Right renal pelvis (tissue), 4 donors: ENCODE results near the gene GANC. TPM values are rescaled to one million over a fixed set of nuclear protein-coding genes. Genes with fewer than 3 reads are reported as not detected.
"Not testable (repeated sequence)": the region's sequence is repeated elsewhere in the genome, so short reads cannot be mapped to it uniquely, and the experiment has no call there.

Experiments
- DNase-seq, 4 donors: peaks; one replicate each; pipeline ENCODE4 v3.0.0-alpha.2; 2013; ENCODE audit warnings: low read depth in 4 of 4, low spot score in 3 of 4, missing footprints in 1 of 4
- polyA plus RNA-seq, 4 donors: library from polyadenylated mRNA; unstranded; fragments of 120-200 nt; gene quantifications; one replicate each; pipeline ENCODE4 v1.2.1, GENCODE V29; 2013; ENCODE audit not compliant: insufficient read length in 4 of 4

The GANC gene, protein sequence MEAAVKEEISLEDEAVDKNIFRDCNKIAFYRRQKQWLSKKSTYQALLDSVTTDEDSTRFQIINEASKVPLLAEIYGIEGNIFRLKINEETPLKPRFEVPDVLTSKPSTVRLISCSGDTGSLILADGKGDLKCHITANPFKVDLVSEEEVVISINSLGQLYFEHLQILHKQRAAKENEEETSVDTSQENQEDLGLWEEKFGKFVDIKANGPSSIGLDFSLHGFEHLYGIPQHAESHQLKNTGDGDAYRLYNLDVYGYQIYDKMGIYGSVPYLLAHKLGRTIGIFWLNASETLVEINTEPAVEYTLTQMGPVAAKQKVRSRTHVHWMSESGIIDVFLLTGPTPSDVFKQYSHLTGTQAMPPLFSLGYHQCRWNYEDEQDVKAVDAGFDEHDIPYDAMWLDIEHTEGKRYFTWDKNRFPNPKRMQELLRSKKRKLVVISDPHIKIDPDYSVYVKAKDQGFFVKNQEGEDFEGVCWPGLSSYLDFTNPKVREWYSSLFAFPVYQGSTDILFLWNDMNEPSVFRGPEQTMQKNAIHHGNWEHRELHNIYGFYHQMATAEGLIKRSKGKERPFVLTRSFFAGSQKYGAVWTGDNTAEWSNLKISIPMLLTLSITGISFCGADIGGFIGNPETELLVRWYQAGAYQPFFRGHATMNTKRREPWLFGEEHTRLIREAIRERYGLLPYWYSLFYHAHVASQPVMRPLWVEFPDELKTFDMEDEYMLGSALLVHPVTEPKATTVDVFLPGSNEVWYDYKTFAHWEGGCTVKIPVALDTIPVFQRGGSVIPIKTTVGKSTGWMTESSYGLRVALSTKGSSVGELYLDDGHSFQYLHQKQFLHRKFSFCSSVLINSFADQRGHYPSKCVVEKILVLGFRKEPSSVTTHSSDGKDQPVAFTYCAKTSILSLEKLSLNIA (N-terminal part only)
- polyA plus RNA-seq, result 10 to 100 TPM; 23.6 to 33.9 (median 27.3) TPM

DNA sequence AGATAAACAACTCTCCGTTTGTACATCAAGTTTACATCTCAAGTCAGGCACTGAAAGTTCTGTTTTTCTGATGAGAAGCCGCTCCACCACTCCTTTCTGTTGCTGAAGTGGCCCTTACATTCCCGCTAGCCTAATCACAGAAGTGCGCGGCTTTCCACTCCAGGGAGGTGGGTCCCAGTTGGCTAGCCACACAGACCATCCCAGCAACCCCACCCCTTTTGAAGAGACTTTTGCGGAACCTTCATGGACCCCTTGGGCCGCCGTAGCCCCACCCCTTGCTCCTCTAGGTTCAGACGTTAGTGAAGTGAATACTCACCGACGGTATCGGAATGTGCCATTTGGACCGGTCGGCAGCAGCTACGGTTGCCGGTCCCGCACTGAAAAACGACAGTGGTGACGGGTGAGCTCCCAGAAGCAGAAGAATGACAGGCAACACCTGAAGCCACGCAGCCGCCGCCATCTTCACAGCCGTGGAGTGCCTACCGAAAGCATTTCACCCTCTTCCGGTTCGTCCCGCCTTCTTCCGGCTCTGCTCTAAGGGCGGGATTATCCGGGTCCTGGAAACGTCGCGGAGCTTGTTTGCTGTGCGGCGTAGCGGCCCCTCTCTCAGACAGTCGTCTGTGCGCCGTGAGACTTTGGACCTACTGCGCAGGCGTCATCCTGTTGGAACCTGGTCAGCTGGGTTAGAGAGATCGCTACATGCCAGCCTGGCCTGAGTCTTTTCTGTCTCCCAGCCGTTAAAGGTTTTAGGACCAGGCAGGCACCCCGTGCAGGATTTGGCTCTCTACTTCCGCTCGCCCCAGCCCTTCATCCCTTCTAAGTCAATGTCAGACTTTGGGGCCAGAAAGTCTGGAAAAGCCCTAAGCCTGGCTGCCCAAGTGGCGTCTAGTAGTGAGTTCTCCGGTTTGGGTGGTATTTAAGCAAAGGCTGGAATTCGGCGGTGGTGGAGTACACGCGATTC lies at the start of gene GANC, which contains the start of gene TMEM87A:
GANC (plus strand) TSS at position 263 of the 961 bp plus-strand sequence. CDS start 1,281 bp downstream, outside the sequence.
TMEM87A (minus strand) TSS at position 495 of the 961 bp plus-strand sequence; CDS start at position 460, 35 bp downstream.
- peak; percentile 97 to 99 (median 98) for DNase-seq

DNA sequence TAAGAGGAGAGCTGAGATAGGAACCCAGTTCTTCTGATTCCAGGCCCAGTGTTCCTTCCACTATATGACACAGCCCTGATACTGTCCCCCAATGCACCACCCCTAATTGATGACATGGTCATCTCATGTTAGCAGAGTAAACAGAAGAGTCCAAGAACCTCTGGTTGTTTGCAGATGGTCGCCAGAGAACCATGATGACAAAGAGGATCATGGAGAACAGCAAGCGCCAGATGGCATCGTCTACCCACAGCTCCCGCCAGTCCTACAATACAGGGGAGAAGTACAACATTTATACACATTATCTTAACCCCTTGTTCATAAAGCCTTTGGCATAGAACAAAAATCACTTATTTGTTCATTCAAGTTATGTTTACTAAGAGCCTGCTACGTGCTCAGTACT lies 46.4 kb upstream of the GANC start:
- DNase-seq, result no peak

DNA sequence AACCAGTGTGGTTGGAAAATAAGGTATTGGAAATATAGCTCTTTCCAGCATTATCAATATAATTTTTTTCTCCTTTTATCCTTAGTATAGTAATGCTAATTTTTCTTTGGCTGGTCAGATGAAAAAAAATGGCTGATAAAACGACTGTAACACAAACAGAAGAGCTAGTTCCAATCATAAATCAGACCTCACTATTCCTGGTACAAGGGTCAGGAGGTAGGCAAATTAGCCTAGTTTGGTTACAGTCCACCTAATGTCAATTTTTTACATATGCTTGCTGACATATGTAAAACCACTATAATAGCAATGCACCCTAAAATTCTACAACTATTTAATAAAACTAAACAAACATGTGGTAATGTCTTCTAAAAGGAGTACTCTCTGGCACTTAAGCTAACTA lies 45.0 kb upstream of the GANC start:
- no peak for DNase-seq

DNA sequence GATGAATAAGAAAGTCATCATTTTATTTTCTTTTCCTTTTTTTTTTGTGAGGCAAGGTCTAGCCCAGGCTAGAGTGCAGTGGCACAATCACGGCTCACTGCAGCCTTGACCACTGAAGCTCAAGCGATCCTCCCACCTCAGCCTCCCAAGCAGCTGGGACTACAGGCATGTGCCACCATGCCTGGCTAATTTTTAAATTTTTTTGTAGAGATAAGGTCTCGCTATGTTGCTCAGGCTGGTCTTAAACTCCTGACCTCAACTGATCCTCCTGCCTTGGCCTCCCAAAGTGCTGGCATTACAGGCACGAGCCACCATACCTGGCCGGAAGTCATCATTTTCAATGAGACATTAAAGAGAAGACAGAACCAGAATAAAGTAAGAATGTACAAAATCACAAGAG lies 44.0 kb upstream of the GANC start:
- not testable (repeated sequence) for DNase-seq

DNA sequence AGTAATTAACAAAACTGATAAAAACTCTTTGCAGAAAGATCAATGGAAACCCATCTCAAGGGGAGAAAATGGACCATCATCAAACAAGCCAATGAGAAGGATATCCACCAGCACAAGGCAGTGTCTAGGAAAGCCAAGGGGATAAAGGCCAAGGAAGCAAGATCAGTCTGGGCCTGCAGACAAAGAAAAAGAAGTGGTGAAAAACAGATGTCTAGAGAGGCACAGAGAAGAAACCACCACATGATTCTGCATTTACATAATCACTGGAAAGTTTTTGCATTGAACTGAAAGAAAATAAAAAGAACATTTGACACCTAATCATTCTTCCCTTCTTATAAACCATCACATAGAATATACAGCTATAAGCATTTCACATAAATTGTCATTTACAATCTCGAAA lies 41.9 kb upstream of the GANC start:
- DNase-seq, result no peak

DNA sequence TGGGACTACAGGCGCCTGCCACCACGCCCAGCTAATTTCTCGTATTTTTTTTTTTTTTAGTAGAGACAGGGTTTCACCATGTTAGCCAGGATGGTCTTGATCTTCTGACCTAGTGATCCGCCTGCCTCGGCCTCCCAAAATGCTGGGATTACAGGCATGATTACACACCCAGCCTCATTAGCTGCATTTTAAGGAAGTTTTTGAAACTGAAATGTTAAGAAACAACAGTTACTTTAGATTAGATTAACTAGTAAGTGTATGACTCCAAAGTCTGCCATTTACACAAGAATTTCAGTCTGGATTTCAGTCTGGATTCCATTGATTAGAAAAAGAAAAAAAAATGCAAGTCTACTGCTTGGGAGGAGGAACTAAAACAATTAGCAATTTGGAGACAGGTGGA lies 40.4 kb upstream of the GANC start:
- no peak for DNase-seq

DNA sequence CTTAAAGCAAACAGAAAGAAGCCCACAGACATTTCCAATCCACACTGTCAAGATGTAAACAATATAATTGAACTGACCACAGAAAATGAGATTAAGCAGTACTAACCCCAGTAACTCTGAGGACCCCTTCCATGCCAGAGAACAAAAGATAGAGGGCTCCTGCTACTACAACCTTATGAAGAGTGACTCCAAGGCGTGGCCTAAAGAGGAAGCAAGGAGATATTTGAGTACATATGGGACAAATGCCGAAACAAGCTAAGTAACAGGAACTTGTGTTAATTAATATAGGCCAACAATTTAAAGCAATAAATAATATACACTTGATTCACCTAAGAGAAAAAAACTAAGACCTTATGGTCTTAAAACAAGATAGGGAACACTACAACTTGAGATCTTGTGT lies 39.9 kb upstream of the GANC start:
- no peak for DNase-seq

DNA sequence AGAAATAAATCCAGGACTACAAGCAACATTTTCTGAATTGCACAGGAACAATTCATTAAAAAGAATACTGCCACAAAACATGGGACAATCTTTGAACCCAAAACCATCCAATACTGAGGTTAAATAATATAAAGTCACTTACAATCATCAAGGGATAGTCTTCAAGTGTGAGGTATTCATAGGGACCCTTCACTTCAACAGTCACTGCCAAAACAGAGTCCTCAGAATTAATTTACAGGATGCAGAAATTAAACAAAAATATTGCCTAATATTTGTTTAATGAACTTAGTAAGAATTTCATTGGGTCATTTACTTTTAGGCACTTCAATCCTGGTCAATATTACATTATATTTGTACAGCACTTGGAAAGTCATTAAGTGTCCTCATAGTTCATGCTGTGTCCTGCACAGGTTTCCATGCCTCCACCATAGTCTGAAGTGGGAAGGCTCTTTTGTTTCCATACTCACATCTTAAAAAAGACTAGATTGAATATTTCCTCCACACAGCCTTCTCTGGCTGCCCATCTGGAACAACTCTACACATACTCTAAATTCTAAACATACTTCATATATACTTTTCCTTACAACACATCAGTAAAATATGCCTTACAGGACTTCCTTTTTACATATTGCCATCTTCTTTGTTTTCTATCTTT lies 33.3 kb upstream of the GANC start:
- DNase-seq, result no peak

DNA sequence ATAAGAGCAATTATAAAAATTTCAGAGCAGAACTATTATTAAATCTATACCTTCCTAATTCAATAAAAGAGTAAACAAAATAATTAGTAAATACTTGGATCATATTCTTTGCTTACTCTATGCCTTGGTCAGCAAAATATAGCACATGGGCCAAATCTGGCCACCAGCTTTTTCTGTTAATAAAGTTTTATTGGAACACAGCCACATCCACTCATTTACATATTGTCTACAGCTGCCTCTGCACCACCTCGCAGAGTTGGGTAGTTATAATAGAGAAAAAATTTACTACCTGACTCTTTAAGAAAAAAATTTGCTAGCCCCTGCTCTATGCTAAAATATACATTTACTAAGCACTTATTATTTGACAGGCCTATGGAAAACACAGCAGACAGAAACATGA lies 32.2 kb upstream of the GANC start:
- no peak for DNase-seq

DNA sequence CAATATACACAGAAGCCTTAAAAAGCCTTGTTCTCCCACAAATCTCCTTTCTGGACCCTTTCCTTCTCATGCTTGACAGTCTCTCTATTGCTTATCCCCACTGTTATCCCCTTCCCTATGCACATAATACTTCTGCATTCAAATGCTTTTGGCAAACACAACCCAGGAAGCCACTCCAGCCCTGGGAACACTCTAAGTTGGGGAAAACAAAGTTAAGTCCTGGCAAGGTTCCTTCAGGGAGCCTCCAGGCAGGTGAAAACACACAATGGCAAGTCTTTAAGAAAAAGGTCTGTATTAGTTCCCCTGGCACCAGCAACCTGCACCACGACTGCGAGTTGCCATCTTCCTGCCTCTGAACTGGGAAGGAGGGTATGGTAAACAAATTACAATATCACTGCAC lies 19.7 kb upstream of the GANC start:
- no peak for DNase-seq

DNA sequence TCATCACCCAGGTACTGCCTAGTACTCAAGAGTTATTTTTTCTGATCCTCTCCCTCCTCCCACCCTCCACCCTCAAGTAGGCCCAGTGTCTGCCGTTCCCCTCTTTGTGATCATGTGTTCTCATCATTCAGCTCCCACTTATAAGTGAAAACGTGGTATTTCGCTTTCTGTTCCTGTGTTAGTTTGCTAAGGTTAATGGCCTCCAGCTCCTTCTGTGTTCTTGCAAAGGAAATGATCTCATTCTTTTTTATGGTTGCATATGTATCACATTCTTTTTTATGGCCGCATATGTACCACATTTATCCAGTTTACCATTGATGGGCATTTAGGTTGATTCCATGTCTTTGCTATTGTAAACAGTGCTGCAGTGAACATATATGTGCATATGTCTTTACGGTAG lies 8.2 kb upstream of the GANC start:
- DNase-seq, result no peak

DNA sequence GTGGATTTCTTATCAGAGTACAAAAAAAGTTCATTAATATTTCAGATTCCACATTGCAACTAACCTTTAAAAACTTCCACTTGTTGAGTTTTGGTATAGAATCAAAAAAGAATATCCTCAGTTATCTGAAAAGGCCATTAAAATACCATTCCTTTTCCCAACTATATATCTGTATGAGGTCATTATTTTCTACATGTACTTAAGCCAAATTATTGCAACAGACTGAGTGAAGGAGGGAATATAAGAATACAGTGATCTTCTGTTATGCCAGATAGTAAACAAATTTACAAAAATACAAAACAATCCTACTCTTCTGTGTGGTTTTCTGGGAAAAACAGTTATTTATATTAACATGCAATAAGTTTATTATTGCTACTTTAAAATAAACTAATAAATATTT lies 5.7 kb upstream of the GANC start:
- no peak for DNase-seq

DNA sequence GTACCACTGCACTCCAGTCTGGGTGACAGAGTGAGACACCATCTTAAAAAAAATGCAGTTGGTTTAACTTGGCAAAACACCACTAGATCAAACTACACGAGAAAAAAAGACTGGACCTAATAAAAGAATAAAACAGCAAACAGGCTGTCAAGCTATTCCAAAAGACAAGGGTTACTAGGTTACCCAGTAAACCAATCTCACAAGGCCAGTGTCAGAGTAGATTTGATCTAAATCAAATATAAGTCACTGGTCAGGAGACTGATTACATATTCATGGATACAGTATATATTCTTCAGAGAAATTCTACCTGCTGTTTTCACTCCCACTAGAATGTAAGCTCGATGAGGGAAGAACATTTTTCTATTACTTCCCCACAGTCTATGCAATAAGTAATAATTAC lies 2.5 kb upstream of the GANC start:
- DNase-seq, result no peak

DNA sequence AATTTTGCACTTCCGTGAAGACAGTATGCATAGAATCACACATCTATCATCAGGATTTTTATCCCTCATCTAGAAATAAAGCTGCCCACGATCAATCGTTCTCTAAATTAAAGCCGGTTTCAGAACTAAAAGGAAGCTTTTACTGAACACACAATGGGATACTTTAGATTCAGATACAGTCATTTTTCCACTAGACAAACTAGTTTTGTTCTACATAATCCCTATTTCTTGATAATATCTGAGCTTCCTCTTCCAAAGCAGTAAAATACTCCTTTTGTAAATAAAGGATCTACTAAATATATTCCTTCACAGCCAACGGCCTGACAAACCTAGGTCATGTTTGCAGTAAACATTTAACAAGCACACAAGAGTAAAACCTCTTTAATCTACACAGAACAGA lies 2.0 kb upstream of the GANC start:
- DNase-seq, result no peak

DNA sequence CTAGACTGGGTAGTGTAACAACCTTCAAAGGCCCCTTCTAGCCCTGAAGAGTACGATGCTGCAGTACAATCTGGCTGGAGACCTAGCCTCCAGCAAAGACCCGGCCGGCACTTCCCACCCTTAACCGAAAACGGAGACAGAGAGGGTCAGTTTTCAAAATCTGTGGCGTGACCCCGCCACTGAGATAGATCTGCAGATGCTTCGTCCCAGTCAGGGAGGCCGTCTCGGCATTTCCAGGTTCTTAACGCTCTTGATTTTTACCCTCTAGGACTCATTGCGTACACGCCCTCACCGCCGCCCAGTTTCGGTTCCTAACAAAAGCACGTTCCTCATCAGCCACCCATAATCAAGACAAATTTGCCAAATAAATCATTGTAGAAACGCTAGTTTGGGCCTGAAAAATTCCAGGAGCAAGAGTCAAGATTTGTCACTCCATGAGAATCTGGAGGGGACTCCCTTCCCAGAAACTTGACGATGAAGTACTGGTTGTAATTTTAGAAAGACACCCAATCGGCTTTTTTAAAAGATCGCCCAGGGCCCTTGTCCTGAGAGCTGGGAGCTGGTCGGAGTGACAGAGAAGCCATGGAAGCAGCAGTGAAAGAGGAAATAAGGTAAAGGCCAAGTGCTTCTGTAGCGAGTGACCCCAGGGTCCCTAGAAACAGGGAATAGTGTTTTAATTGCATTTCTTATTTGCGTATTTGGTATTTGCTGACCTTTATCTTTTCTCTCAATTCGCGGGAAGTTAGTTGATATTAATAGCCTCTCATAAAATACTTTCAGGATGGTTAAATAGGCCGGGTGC lies 1.1 kb downstream of the GANC start:
- peak in 3 of 4 donors; percentile 36 to 61 (median 39) for DNase-seq

DNA sequence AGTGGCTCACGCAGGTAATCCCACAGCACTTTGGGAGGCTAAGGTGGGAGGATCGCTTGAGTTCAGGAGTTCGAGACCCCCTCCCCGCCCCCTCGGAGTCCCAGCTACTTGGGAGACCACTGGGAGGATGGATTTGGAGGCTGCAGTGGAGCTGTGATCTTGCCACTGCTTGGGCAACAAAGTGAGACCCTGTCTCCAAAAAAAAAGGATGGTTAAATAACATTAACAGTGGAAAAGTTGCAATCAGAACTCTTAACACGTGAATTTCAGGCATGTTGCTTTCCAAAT lies 1.6 kb downstream of the GANC start:
- DNase-seq, result no peak

DNA sequence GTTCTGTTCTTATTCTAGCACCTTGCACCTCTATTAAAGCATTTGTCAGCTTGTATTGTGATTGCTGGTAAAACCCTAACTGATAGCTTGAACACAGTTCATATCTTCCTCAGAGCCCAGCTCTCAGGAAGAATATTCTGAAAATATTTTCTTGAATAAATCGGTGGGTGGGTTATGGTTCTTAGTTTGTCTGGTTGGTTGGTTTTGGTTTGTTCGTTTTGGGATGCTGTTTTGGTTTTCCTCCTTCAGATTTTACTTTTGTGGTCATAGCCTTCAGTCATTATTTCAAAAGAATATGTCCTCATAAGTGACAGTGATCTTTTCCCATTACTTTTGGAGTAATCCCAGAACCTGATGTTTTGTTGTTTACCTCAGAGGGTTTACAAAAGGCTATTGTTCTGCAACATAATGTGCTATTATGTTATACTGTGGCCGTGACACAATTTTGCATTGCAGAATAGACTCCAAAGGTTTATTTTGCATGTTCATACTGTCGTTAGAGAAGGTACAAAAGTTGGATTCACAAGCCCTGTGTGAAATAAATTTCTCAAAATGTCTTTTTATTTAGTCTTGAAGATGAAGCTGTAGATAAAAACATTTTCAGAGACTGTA lies 2.9 kb downstream of the GANC start:
- no peak for DNase-seq

DNA sequence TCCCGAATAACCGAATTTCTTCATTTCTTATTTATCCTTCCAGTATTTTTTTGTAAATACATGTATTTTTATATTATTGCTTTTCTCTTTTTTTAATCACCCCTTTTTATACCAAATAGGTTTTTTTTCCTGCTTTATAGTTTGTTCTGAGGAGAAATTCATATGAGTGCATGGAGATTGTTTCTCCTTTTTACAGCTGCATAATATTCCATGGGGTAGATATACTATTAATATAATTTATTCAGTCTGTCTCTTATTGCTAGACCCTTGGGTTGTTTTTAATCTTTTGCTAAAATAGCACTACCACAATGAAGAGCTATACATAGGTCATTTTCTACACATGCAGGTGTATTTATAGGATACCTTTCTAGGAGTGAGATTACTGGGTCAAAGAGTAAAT lies 3.8 kb downstream of the GANC start:
- no peak for DNase-seq

DNA sequence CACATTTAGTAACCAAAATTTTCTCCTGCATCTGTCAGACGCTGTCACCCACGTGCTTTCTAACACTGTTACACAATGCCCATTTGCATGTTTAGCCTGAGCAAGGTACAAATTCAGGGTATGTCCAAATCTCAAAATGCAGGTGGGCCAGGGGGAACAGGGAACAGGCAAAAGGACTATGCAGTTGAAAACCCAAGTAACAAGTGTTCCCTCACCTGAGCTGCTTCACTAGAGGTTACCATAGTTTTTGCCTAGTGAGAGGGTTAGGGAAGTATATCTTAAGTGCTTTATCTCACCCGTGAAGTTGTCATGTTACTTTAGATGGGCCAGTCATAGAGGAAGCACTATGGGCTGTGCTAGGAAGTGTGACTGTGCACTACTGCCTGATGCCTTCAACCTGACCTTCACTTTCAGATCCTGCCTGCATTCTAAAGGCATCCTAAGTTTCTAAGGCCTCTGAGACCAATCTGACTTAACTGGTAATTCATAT lies 6.3 kb downstream of the GANC start:
- no peak for DNase-seq
